ENCODE data around the gene SLC12A4. TPM values are rescaled to one million over a fixed set of nuclear protein-coding genes. Genes with fewer than 3 reads are reported as not detected.

Gene SLC12A4
- total and polyA plus RNA-seq, 2 experiments from 2014 or later, result 19.9 to 53.0 TPM

GRCh38 chr16:67907397-67908180 is 60.8 kb downstream of the SLC12A4 start:
- Histone ChIP-seq H4K20me1 (replicated peaks; ENCODE audit: insufficient read depth) (peaks cover 6% of the 10 kb centered on the region; the same call in 1 of the 2 replicates), H3K27ac (ENCODE audit: low read depth) (no peak overlapping the region), H3K27me3 (ENCODE audit: insufficient read depth) (no peaks in the 10 kb centered on the region), H3K36me3 (ENCODE audit: insufficient read depth) (no peaks in the 10 kb centered on the region; the same call in 1 of the 2 replicates), H3K9me2 (ENCODE audit: insufficient read depth) (no peaks in the 10 kb centered on the region), H2AFZ (no peak overlapping the region), H3F3A (replicated peaks; ENCODE audit: low read depth) (0 out of 2 replicates have a peak, but pooled peaks cover 3% of the 10 kb centered on the region), H3K79me2 (replicated peaks; ENCODE audit: insufficient read depth) (0 out of 2 replicates have a peak, but pooled peaks cover 3% of the 10 kb centered on the region), H3K4me3 (no peak overlapping the region), H3K4me1 (ENCODE audit: insufficient read depth) (no peaks in the 10 kb centered on the region), H3K4me2 (no peak overlapping the region)
- Mint-ChIP-seq H3K4me3 (no peak overlapping the region; the same call in 2 of the 3 replicates), H3K9me3 (no peaks in the 10 kb centered on the region), H3K4me1 (no peaks in the 10 kb centered on the region), H3K27me3 (ENCODE audit: insufficient read depth, low read depth, poor library complexity) (peaks cover 2% of the 10 kb centered on the region), H3K36me3 (ENCODE audit: low read depth) (peaks cover 24% of the 10 kb centered on the region), H3K27ac (peak overlapping the region; percentile 52; the same call in 1 of the 2 replicates)
- ATAC-seq (peak; percentile 45; the same call in 2 of the 3 replicates), DNase-seq (ENCODE audit: low spot score) (no peak)
- TF ChIP-seq CTCF (conservative IDR thresholded peaks at IDR 0.05; ENCODE audit: low read depth in 2 of 2), result peak in 1 of 2 experiments; percentile 10; a peak in 1 of 4 replicates
- no peak for TF ChIP-seq ZNF114 (CRISPR knock-in tag; IDR thresholded peaks at IDR 0.05)

GRCh38 chr16:67902831-67903230 is 65.6 kb downstream of the SLC12A4 start:
- ATAC-seq (no peak), DNase-seq (ENCODE audit: low spot score) (no peak)
- Histone ChIP-seq H4K20me1 (replicated peaks; ENCODE audit: insufficient read depth) (peaks cover 8% of the 10 kb centered on the region; the same call in 1 of the 2 replicates), H3K4me3 (no peak overlapping the region), H3K36me3 (ENCODE audit: insufficient read depth) (no peaks in the 10 kb centered on the region), H3K79me2 (replicated peaks; ENCODE audit: insufficient read depth) (peaks cover 33% of the 10 kb centered on the region), H2AFZ (no peak overlapping the region), H3K4me2 (no peak overlapping the region), H3F3A (replicated peaks; ENCODE audit: low read depth) (0 out of 2 replicates have a peak, but pooled peaks cover 3% of the 10 kb centered on the region), H3K27me3 (ENCODE audit: insufficient read depth) (no peaks in the 10 kb centered on the region), H3K4me1 (ENCODE audit: insufficient read depth) (no peaks in the 10 kb centered on the region), H3K9me2 (ENCODE audit: insufficient read depth) (no peaks in the 10 kb centered on the region), H3K27ac (ENCODE audit: low read depth) (peak overlapping the region; percentile 72; the same call in 1 of the 2 replicates)
- peaks cover 9% of the 10 kb centered on the region; the same call in 2 of the 3 replicates for H3K36me3 Mint-ChIP-seq (ENCODE audit: low read depth)
- H3K27ac Mint-ChIP-seq, result no peak overlapping the region
- no peak overlapping the region for H3K4me3 Mint-ChIP-seq
- no peaks in the 10 kb centered on the region for H3K4me1 Mint-ChIP-seq
- no peaks in the 10 kb centered on the region for H3K9me3 Mint-ChIP-seq
- peaks cover 4% of the 10 kb centered on the region for H3K27me3 Mint-ChIP-seq (ENCODE audit: insufficient read depth, low read depth, poor library complexity)
- TF ChIP-seq STAT1 (IDR thresholded peaks at IDR 0.05; ENCODE audit: unreplicated experiment), result no peak
- no peak for TF ChIP-seq JUNB (IDR thresholded peaks at IDR 0.05; ENCODE audit: unreplicated experiment)
- no peak for TF ChIP-seq EZH2 (IDR thresholded peaks at IDR 0.05; ENCODE audit: low read depth, unreplicated experiment)
- no peak for TF ChIP-seq ZNF114 (CRISPR knock-in tag; IDR thresholded peaks at IDR 0.05)
- no peak for TF ChIP-seq POLR2AphosphoS5 (IDR thresholded peaks at IDR 0.05; ENCODE audit: low read depth)
- no peak for TF ChIP-seq NANOG (IDR thresholded peaks at IDR 0.05; ENCODE audit: borderline replicate concordance)
- TF ChIP-seq CTCF (conservative IDR thresholded peaks at IDR 0.05; ENCODE audit: low read depth in 2 of 2), result no peak
- no peak for TF ChIP-seq ZNF462 (CRISPR knock-in tag; IDR thresholded peaks at IDR 0.05)
- TF ChIP-seq EZH2phosphoT487 (IDR thresholded peaks at IDR 0.05; ENCODE audit: unreplicated experiment), result no peak
- no peak for TF ChIP-seq ZNF331 (CRISPR knock-in tag; IDR thresholded peaks at IDR 0.05; ENCODE audit: low read depth)
